ENCODE measurements around the gene SHKBP1. TPM values are rescaled to one million over a fixed set of nuclear protein-coding genes. Genes with fewer than 3 reads are reported as not detected.
A peak's percentile ranks its signal among the peaks of the same experiment; 100 is the strongest.

SHKBP1 gene
- total and polyA plus RNA-seq, 2 of the 4 experiments (the other 2 are of a cell fraction), result 15.6 to 94.0 TPM

DNA sequence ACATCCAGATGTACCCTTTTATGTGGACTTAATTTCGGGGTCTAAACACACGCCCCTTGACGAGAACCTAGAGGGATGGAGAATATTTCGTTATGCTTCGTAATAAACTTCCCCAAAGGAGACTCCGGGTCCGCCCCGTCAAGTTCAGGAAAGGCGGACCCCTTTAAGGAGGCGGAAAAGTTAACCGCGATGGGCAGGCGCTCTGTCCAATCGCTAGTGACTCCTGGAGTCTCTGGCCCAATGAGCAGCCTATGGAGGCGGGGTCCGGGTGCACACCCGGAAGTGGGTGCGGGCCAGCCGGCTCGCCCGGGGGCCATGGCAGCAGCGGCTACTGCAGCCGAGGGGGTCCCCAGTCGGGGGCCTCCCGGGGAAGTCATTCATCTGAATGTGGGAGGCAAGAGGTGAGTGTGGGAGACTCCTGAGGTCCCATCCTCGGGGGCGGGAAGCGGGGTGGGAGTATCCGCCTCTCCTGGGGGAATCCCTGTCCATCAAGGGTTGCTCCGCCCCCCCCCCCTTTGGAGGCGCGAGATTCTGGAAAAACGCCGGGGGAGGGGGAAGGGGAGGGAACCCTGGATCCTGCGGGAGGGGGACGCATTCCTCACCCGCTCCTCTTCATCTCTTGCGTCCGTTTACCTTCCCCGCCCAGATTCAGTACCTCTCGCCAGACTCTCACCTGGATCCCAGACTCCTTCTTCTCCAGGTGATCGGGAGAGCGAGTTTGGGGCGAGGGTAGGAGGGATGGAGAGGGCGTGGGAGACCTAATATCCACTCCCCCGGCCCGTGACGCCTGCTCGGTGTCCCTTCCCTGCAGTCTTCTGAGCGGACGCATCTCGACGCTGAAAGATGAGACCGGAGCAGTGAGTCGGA lies at the start of gene SHKBP1 (continued):
- TF ChIP-seq, protein P1, sequence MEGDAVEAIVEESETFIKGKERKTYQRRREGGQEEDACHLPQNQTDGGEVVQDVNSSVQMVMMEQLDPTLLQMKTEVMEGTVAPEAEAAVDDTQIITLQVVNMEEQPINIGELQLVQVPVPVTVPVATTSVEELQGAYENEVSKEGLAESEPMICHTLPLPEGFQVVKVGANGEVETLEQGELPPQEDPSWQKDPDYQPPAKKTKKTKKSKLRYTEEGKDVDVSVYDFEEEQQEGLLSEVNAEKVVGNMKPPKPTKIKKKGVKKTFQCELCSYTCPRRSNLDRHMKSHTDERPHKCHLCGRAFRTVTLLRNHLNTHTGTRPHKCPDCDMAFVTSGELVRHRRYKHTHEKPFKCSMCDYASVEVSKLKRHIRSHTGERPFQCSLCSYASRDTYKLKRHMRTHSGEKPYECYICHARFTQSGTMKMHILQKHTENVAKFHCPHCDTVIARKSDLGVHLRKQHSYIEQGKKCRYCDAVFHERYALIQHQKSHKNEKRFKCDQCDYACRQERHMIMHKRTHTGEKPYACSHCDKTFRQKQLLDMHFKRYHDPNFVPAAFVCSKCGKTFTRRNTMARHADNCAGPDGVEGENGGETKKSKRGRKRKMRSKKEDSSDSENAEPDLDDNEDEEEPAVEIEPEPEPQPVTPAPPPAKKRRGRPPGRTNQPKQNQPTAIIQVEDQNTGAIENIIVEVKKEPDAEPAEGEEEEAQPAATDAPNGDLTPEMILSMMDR (conservative IDR thresholded peaks at IDR 0.05; ENCODE audit: low read depth, low read length), result no peak
- no peak for TF ChIP-seq BHLHE40 (IDR thresholded peaks at IDR 0.05; ENCODE audit: low read depth, low read length)
- TF ChIP-seq POLR2A (IDR thresholded peaks at IDR 0.05; ENCODE audit: low read depth, low read length), result peak; percentile 50; the same call in 1 of the 2 replicates
- TF ChIP-seq RAD21 (IDR thresholded peaks at IDR 0.05; ENCODE audit: low read length), result no peak
- TF ChIP-seq CHD1 (IDR thresholded peaks at IDR 0.05; ENCODE audit: low read depth, low read length), result no peak
- TF ChIP-seq FOS (IDR thresholded peaks at IDR 0.05; ENCODE audit: low read depth, low read length), result peak; percentile 91
- no peak for TF ChIP-seq NFE2L2 (IDR thresholded peaks at IDR 0.05; ENCODE audit: low read depth, low read length)

Measured in IMR-90 (cell line).